Measurements from ENCODE around the gene SSBP3. TPM values are rescaled to one million over a fixed set of nuclear protein-coding genes. Genes with fewer than 3 reads are reported as not detected.

The SSBP3 gene
- total RNA-seq, 4 donors from 2014 or later: 32.8 to 63.4 (median 47.4) TPM

- H3K4me1 ChIP-seq: peaks cover 42 to 68% (median 58%) of the 10 kb centered on the region in 4 donors
- H3K27ac ChIP-seq (replicated peaks in 1 of 4): peak overlapping the region in 1 of 4 donors; percentile 61
- peaks cover 20 to 78% (median 48%) of the 10 kb centered on the region in 4 donors for H3K36me3 ChIP-seq
- no peak overlapping the region for H3K4me3 ChIP-seq
- no peaks in the 10 kb centered on the region for H3K9me3 ChIP-seq
- no peak for DNase-seq (ENCODE audit: extremely low spot score)
- no peaks in the 10 kb centered on the region for H3K27me3 ChIP-seq
- TF ChIP-seq CTCF (IDR thresholded peaks at IDR 0.05): no peak
- TF ChIP-seq EP300 (IDR thresholded peaks at IDR 0.05): no peak
- TF ChIP-seq POLR2AphosphoS5 (IDR thresholded peaks at IDR 0.05): no peak
- TF ChIP-seq POLR2A (IDR thresholded peaks at IDR 0.05; ENCODE audit: low read depth): no peak
- 71% methylated on average over 3 of the region's 3 CpGs for WGBS
- intact Hi-C loops (cut with DNase I): no loop called here
Observed at GRCh38 chr1:54397980-54398379, 8.2 kb downstream of the SSBP3 start.

GRCh38 chr1:54397090-54397591 is 9.1 kb downstream of the SSBP3 start:
- Histone ChIP-seq H3K9me3 (no peaks in the 10 kb centered on the region), H3K4me1 (peaks cover 34 to 68% (median 58%) of the 10 kb centered on the region in 4 donors), H3K27ac (replicated peaks in 1 of 4) (peak overlapping the region; percentile 3 to 61 (median 40)), H3K4me3 (no peak overlapping the region), H3K36me3 (peaks cover 20 to 80% (median 57%) of the 10 kb centered on the region in 4 donors), H3K27me3 (no peaks in the 10 kb centered on the region)
- intact Hi-C loops (cut with DNase I): no loop called here
- 55% methylated on average over 5 of the region's 5 CpGs for WGBS
- no peak for DNase-seq (ENCODE audit: extremely low spot score)
- TF ChIP-seq EP300 (IDR thresholded peaks at IDR 0.05) (no peak), POLR2A (IDR thresholded peaks at IDR 0.05; ENCODE audit: low read depth) (no peak), POLR2AphosphoS5 (IDR thresholded peaks at IDR 0.05) (no peak), CTCF (IDR thresholded peaks at IDR 0.05) (no peak)

- H3K36me3 ChIP-seq: peaks cover 14 to 80% (median 58%) of the 10 kb centered on the region in 4 donors
- no peaks in the 10 kb centered on the region for H3K9me3 ChIP-seq
- H3K4me1 ChIP-seq: peaks cover 27 to 69% (median 55%) of the 10 kb centered on the region in 4 donors
- no peak overlapping the region for H3K4me3 ChIP-seq
- peak overlapping the region in 3 of 4 donors; percentile 3 to 61 (median 34) for H3K27ac ChIP-seq (replicated peaks in 1 of 4)
- TF ChIP-seq EP300 (IDR thresholded peaks at IDR 0.05) (no peak), POLR2AphosphoS5 (IDR thresholded peaks at IDR 0.05) (no peak), CTCF (IDR thresholded peaks at IDR 0.05) (no peak), POLR2A (IDR thresholded peaks at IDR 0.05; ENCODE audit: low read depth) (no peak)
- DNase-seq (ENCODE audit: extremely low spot score): no peak
- intact Hi-C loops (cut with DNase I): no loop called here
- WGBS: 75% methylated on average over 8 of the region's 8 CpGs
- no peaks in the 10 kb centered on the region for H3K27me3 ChIP-seq
Observed at GRCh38 chr1:54396261-54396933, 9.8 kb downstream of the SSBP3 start.

GRCh38 chr1:54395281-54395934 is 10.8 kb downstream of the SSBP3 start:
- intact Hi-C loops (cut with DNase I): no loop called here
- DNase-seq (ENCODE audit: extremely low spot score): no peak
- Histone ChIP-seq H3K4me1 (peaks cover 26 to 78% (median 50%) of the 10 kb centered on the region in 4 donors), H3K4me3 (no peak overlapping the region), H3K9me3 (no peaks in the 10 kb centered on the region), H3K27ac (replicated peaks in 1 of 4) (no peak overlapping the region), H3K36me3 (peaks cover 13 to 80% (median 58%) of the 10 kb centered on the region in 4 donors), H3K27me3 (no peaks in the 10 kb centered on the region)
- WGBS: 94% methylated on average over 11 of the region's 11 CpGs
- TF ChIP-seq POLR2AphosphoS5 (IDR thresholded peaks at IDR 0.05) (no peak), POLR2A (IDR thresholded peaks at IDR 0.05; ENCODE audit: low read depth) (no peak), CTCF (IDR thresholded peaks at IDR 0.05) (no peak), EP300 (IDR thresholded peaks at IDR 0.05) (no peak)
